GM18511 (cell line): ENCODE measurements around the gene PLEKHN1.
"Not testable (repeated sequence)": the region's sequence is repeated elsewhere in the genome, so short reads cannot be mapped to it uniquely, and the experiment has no call there.

Experiments used
- ATAC-seq: cut with Tn5 transposase; IDR thresholded peaks from one replicate; pipeline ENCODE4 v1.9.1; 2021; ENCODE audit warnings: mild to moderate bottlenecking, moderate library complexity; ENCODE audit not compliant: unreplicated experiment

Gene PLEKHN1

GRCh38 chr1:1005774-1006304 is 39.6 kb downstream of the PLEKHN1 start:
- ATAC-seq, result no peak

GRCh38 chr1:1006305-1007159 is 40.2 kb downstream of the PLEKHN1 start:
- no peak for ATAC-seq

GRCh38 chr1:1010131-1010530 is 43.8 kb downstream of the PLEKHN1 start:
- ATAC-seq, result not testable (repeated sequence)

- no peak for ATAC-seq
Observed at GRCh38 chr1:1011396-1011949, 45.2 kb downstream of the PLEKHN1 start.

- ATAC-seq, result not testable (repeated sequence)
Observed at GRCh38 chr1:1012736-1013104, 46.4 kb downstream of the PLEKHN1 start.

- peak; percentile 93 for ATAC-seq
Observed at GRCh38 chr1:1013105-1013921, 47.0 kb downstream of the PLEKHN1 start, which contains the start of gene ISG15. Gene ISG15, plus strand, starts transcription at chr1:1013497. Its CDS starts 77 bp downstream, at chr1:1013574.

DNA sequence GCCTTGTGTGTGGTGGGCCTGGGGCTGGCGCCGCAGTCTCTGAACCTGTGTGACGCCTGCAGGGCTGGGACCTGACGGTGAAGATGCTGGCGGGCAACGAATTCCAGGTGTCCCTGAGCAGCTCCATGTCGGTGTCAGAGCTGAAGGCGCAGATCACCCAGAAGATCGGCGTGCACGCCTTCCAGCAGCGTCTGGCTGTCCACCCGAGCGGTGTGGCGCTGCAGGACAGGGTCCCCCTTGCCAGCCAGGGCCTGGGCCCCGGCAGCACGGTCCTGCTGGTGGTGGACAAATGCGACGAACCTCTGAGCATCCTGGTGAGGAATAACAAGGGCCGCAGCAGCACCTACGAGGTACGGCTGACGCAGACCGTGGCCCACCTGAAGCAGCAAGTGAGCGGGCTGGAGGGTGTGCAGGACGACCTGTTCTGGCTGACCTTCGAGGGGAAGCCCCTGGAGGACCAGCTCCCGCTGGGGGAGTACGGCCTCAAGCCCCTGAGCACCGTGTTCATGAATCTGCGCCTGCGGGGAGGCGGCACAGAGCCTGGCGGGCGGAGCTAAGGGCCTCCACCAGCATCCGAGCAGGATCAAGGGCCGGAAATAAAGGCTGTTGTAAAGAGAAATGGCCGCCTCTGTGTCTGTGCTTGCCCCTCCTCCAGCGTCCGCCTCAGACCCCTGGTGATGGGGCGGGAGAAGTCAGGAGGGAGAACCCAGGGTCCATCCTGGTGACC is 47.8 kb downstream of the PLEKHN1 start:
- no peak for ATAC-seq

GRCh38 chr1:1014799-1015681 is 48.8 kb downstream of the PLEKHN1 start:
- ATAC-seq, result no peak

DNA sequence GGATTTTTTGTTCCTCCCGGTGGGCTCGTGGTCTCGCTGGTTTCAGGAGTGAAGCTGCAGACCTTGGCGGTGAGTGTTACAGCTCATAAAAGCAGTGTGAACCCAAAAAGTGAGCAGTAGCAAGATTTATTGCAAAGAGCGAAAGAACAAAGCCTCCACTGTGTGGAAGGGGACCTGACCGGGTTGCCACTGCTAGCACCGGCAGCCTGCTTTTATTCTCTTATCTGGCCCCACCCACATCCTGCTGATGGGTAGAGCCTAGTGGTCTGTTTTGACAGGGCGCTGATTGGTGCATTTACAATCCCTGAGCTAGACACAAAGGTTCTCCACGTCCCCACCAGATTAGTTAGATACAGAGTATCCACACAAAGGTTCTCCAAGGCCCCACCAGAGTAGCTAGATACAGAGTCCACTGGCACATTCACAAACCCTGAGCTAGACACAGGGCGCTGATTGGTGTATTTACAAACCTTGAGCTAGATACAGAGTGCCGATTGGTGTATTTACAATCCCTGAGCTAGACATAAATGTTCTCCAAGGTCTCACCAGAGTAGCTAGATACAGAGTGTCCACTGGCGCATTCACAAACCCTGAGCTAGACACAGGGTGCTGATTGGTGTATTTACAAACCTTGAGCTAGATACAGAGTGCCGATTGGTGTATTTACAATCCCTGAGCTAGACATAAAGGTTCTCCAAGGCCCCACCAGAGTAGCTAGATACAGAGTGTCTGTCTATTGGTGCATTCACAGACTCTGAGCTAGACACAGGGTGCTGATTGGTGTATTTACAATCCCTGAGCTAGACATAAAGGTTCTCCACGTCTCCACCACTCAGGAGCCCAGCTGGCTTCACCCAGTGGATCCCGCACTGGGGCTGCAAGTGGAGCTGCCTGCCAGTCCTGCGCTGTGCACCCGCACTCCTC is 51.4 kb downstream of the PLEKHN1 start:
- ATAC-seq, result not testable (repeated sequence)

DNA sequence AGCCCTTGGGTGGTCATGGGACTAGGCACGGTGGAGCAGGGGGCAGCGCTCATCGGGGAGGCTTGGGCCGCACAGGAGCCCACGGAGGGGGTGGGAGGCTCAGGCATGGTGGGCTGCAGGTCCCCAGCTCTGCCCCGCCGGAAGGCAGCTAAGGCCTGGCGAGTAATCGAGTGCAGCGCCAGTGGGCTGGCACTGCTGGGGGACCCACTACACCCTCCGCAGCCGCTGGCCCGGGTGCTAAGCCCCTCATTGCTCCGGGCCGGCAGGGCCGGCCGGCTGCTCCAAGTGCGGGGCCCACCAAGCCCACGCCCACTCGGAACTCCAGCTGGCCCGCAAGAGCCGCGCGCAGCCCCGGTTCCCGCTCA is 52.0 kb downstream of the PLEKHN1 start:
- ATAC-seq, result not testable (repeated sequence)

- peak; percentile 70 for ATAC-seq
Observed at GRCh38 chr1:1019122-1019999, 53.1 kb downstream of the PLEKHN1 start.

- peak; percentile 33 for ATAC-seq
Observed at GRCh38 chr1:1020000-1020404, 53.7 kb downstream of the PLEKHN1 start, which contains the start of gene AGRN. Gene AGRN, plus strand, starts transcription at chr1:1020120. Its CDS starts 53 bp downstream, at chr1:1020173.

- peak; percentile 24 for ATAC-seq
Observed at GRCh38 chr1:1020415-1021009, 54.2 kb downstream of the PLEKHN1 start.

DNA sequence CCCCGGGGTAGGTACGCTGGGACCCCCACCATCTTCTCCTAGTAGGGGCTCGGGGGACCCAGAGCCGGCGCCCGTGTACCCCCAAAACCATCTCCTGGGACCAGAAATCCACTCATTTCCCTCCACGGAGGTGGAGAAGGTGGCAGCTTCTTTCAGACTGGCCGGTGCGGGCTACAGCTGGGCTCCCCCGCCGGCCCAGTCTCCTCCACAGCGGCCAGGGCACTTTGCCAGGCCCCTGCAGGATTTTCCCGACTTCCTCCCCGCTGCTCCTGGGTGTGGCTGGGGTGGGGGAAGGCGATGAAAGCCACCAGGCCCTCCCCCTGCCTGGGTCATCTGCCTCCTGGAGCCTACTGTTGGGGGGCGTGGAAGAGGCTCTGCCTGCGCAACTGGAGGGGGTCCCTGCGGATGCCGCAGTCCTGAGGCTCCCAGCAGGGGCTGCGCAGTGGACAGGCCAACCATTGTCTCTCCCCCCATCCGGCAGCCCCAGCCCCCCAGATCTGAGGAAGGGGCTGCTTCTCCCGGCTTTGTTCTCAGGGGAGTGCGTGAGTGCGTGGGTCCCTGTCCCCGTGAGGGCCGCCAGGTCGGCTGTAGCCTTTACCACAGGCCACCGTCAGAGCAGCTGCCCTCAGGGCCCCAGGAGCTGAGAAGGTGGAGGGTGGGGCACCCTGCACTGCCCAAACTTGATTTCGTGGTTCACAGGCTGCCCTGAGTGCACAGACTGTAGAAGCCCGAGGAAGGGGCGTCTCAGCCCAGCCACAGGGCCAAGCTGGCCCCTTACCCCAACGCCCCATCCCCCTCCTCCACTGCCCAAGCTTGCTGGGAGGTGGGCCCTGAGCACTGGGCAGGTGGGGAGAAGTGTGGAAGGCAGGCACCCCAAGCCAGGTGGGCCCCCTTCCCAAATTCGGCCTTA is 55.0 kb downstream of the PLEKHN1 start:
- ATAC-seq, result no peak

GRCh38 chr1:1021920-1022259 is 55.6 kb downstream of the PLEKHN1 start:
- no peak for ATAC-seq

- ATAC-seq, result no peak
Observed at GRCh38 chr1:1022302-1023009, 56.2 kb downstream of the PLEKHN1 start.
